ENCODE data around the gene ZBP1. TPM values are rescaled to one million over a fixed set of nuclear protein-coding genes. Genes with fewer than 3 reads are reported as not detected.

The ZBP1 gene
- total RNA-seq, 1 experiment from 2014 or later, result not detected

DNA sequence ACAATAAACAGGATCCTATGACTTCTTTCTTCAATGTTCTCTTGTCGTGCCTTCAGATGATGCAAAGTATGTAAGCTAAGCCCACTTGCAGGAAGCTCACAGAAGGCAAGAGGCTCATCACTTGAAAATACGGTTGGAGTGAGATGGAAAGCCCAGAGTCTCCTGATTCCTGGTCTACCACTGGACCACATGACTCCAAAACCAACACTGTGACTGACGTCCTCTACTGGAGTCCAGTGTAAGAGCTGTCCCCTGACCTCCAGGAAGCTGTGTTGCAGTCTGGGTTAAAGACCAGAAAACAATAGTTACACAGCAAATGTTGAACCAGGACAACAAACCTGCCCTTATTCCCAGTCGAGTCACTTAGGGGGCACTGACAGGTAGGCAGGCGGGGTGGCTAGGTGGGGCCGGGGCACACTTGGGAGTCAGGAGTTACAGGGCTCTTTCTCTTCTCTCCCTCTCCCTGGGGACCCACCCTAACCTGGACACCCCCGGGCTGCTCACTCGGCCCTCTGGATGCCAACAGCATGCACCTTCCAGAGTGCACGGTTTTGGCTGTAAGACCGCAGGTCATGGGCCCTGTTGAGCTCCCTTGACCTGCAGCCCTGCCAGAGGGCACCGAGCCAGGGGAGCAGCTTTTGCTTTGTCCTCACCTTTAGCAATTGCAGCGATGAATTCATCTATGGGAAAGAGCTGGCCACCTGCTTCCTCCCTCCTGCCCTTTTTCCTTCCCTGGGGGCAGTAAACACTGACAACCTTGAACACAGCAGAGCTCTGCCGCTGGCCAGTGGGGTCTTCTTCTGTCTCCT is 51.9 kb downstream of the ZBP1 start:
- no peak for DNase-seq
- no peak overlapping the region for H3K4me3 Mint-ChIP-seq (ENCODE audit: unreplicated experiment)
- H3K36me3 Mint-ChIP-seq (ENCODE audit: insufficient read depth, unreplicated experiment), result no peaks in the 10 kb centered on the region
- peaks cover 19% of the 10 kb centered on the region for H3K27me3 Mint-ChIP-seq (ENCODE audit: insufficient read depth, unreplicated experiment)
- no peaks in the 10 kb centered on the region for H3K36me3 ChIP-seq (ENCODE audit: control insufficient read depth, insufficient read depth, low read length)
- H3K9me3 ChIP-seq, result no peaks in the 10 kb centered on the region
- H3K9me3 Mint-ChIP-seq (ENCODE audit: unreplicated experiment), result no peaks in the 10 kb centered on the region
- H3K4me1 Mint-ChIP-seq (ENCODE audit: low read depth, unreplicated experiment), result no peaks in the 10 kb centered on the region
- TF ChIP-seq, protein P1, sequence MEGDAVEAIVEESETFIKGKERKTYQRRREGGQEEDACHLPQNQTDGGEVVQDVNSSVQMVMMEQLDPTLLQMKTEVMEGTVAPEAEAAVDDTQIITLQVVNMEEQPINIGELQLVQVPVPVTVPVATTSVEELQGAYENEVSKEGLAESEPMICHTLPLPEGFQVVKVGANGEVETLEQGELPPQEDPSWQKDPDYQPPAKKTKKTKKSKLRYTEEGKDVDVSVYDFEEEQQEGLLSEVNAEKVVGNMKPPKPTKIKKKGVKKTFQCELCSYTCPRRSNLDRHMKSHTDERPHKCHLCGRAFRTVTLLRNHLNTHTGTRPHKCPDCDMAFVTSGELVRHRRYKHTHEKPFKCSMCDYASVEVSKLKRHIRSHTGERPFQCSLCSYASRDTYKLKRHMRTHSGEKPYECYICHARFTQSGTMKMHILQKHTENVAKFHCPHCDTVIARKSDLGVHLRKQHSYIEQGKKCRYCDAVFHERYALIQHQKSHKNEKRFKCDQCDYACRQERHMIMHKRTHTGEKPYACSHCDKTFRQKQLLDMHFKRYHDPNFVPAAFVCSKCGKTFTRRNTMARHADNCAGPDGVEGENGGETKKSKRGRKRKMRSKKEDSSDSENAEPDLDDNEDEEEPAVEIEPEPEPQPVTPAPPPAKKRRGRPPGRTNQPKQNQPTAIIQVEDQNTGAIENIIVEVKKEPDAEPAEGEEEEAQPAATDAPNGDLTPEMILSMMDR (IDR thresholded peaks at IDR 0.05; ENCODE audit: insufficient read depth in 1 of 2, low read depth in 1 of 2, low read length in 1 of 2, severe bottlenecking in 1 of 2, unreplicated experiment in 1 of 2), result no peak
- H3K4me1 ChIP-seq, result no peaks in the 10 kb centered on the region
- CTCF ChIA-PET, result no interaction called here
- BruUV-seq (replicated peaks), result no TSS peak
- intact Hi-C loops (cut with micrococcal nuclease; ENCODE audit: unreplicated experiment), result no loop called here
- POLR2A ChIA-PET, result no interaction called here
- H3K27me3 ChIP-seq (replicated peaks; ENCODE audit: control insufficient read depth, insufficient read depth, low read length), result no peaks in the 10 kb centered on the region
- no peak overlapping the region for H3K27ac Mint-ChIP-seq (ENCODE audit: unreplicated experiment)
- no peak overlapping the region for H3K4me3 ChIP-seq (ENCODE audit: low read depth, low read length)

DNA sequence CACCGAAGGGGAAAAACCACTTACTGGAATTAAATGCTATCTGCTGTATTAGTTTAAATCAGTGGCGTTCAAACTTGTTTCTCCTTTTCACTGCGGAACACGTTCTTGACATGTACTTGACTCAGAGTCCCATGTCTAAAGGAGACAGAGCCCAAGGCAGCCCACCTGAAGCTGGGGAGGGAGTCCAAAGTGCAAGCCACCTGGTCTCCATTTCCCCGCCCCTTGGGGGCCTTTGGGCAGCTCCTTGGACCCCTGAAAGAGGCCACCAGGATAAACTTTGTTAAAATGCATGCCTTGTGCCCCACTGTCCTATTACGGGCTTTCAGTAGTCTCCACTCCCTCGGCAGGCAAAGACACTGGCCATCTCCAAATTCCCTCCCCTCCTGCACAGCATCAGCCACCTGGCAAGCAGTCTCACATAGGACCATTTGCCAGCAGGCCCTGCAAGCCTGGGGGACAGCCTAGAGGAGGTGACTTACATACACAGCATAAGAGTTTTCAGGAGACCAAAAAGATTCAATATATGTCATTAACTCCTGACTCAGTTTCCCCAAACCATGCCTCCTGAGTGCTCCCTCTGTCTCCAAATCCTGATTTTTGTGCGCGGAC is 52.7 kb downstream of the ZBP1 start:
- Mint-ChIP-seq H3K27ac (ENCODE audit: unreplicated experiment) (no peak overlapping the region), H3K36me3 (ENCODE audit: insufficient read depth, unreplicated experiment) (no peaks in the 10 kb centered on the region), H3K4me3 (ENCODE audit: unreplicated experiment) (no peak overlapping the region), H3K9me3 (ENCODE audit: unreplicated experiment) (no peaks in the 10 kb centered on the region), H3K27me3 (ENCODE audit: insufficient read depth, unreplicated experiment) (peaks cover 17% of the 10 kb centered on the region), H3K4me1 (ENCODE audit: low read depth, unreplicated experiment) (no peaks in the 10 kb centered on the region)
- Histone ChIP-seq H3K9me3 (no peaks in the 10 kb centered on the region), H3K4me1 (no peaks in the 10 kb centered on the region), H3K4me3 (ENCODE audit: low read depth, low read length) (no peak overlapping the region), H3K36me3 (ENCODE audit: control insufficient read depth, insufficient read depth, low read length) (no peaks in the 10 kb centered on the region), H3K27me3 (replicated peaks; ENCODE audit: control insufficient read depth, insufficient read depth, low read length) (no peaks in the 10 kb centered on the region)
- POLR2A ChIA-PET, result no interaction called here
- TF ChIP-seq, protein P1 (IDR thresholded peaks at IDR 0.05; ENCODE audit: insufficient read depth in 1 of 2, low read depth in 1 of 2, low read length in 1 of 2, severe bottlenecking in 1 of 2, unreplicated experiment in 1 of 2), result no peak
- DNase-seq, result no peak
- intact Hi-C loops (cut with micrococcal nuclease; ENCODE audit: unreplicated experiment), result no loop called here
- no TSS peak for BruUV-seq (replicated peaks)
- CTCF ChIA-PET, result no interaction called here

DNA sequence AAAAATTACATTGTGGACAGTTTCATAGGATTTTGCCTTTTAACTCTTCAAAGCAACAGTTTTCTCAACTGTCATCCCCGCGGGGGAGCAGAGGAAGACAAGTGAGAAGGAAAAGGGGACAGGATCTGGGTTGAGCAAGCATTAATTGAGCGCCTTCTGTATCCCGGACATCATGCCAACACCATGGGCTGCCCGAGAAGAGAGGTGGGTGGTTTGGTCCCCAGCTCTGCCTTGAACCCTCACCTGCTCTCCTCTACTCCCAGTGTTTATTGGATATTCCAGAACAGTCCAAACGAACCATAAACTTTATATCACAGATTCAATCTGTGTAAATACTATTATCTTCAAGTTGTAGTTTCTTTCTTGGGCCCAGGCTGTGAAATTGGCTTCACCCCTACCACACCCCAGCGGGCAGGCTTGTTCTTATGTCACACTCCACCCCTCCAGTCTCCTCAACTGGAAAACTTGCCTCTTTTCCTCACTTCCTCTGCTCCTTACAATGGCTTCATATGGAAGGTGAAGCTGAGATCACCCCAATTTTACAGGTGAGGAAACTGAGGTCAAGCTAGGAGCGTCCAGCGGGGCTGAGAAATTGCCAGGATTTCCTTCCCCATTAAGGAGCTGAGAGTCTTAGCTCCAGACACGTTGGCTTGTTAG is 53.3 kb downstream of the ZBP1 start:
- no TSS peak for BruUV-seq (replicated peaks)

More for the DNA sequence above, 53.3 kb downstream of the ZBP1 start:
- no peak overlapping the region for H3K4me3 Mint-ChIP-seq (ENCODE audit: unreplicated experiment)
- H3K27me3 Mint-ChIP-seq (ENCODE audit: insufficient read depth, unreplicated experiment), result peaks cover 18% of the 10 kb centered on the region
- no peaks in the 10 kb centered on the region for H3K9me3 ChIP-seq
- H3K4me1 Mint-ChIP-seq (ENCODE audit: low read depth, unreplicated experiment), result no peaks in the 10 kb centered on the region
- no peaks in the 10 kb centered on the region for H3K36me3 ChIP-seq (ENCODE audit: control insufficient read depth, insufficient read depth, low read length)
- POLR2A ChIA-PET, result no interaction called here
- no peaks in the 10 kb centered on the region for H3K27me3 ChIP-seq (replicated peaks; ENCODE audit: control insufficient read depth, insufficient read depth, low read length)
- TF ChIP-seq, protein P1 (IDR thresholded peaks at IDR 0.05; ENCODE audit: insufficient read depth in 1 of 2, low read depth in 1 of 2, low read length in 1 of 2, severe bottlenecking in 1 of 2, unreplicated experiment in 1 of 2), result no peak
- no peaks in the 10 kb centered on the region for H3K9me3 Mint-ChIP-seq (ENCODE audit: unreplicated experiment)
- H3K4me1 ChIP-seq, result no peaks in the 10 kb centered on the region
- intact Hi-C loops (cut with micrococcal nuclease; ENCODE audit: unreplicated experiment), result no loop called here
- CTCF ChIA-PET, result no interaction called here
- H3K36me3 Mint-ChIP-seq (ENCODE audit: insufficient read depth, unreplicated experiment), result no peaks in the 10 kb centered on the region
- no peak overlapping the region for H3K27ac Mint-ChIP-seq (ENCODE audit: unreplicated experiment)
- no peak overlapping the region for H3K4me3 ChIP-seq (ENCODE audit: low read depth, low read length)
- no peak for DNase-seq
